Activated naive CD4-positive, alpha-beta T cell treated with anti-CD3 and anti-CD28 coated beads, Interleukin-2, amount 10 ng/mL, durations not matched to agents 5 hours and 36 hours (primary cell): ENCODE results near the gene UAP1L1. TPM values are rescaled to one million over a fixed set of nuclear protein-coding genes. Genes with fewer than 3 reads are reported as not detected.

Experiments used
- total RNA-seq, 2 experiments: library from RNA; stranded (reverse); gene quantifications; one replicate each; pipeline ENCODE4 v1.2.3, GENCODE V29; 2021

UAP1L1 gene, protein sequence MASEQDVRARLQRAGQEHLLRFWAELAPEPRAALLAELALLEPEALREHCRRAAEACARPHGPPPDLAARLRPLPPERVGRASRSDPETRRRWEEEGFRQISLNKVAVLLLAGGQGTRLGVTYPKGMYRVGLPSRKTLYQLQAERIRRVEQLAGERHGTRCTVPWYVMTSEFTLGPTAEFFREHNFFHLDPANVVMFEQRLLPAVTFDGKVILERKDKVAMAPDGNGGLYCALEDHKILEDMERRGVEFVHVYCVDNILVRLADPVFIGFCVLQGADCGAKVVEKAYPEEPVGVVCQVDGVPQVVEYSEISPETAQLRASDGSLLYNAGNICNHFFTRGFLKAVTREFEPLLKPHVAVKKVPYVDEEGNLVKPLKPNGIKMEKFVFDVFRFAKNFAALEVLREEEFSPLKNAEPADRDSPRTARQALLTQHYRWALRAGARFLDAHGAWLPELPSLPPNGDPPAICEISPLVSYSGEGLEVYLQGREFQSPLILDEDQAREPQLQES
- total RNA-seq: 10 to 100 TPM; 38.3 to 40.2 TPM

DNA sequence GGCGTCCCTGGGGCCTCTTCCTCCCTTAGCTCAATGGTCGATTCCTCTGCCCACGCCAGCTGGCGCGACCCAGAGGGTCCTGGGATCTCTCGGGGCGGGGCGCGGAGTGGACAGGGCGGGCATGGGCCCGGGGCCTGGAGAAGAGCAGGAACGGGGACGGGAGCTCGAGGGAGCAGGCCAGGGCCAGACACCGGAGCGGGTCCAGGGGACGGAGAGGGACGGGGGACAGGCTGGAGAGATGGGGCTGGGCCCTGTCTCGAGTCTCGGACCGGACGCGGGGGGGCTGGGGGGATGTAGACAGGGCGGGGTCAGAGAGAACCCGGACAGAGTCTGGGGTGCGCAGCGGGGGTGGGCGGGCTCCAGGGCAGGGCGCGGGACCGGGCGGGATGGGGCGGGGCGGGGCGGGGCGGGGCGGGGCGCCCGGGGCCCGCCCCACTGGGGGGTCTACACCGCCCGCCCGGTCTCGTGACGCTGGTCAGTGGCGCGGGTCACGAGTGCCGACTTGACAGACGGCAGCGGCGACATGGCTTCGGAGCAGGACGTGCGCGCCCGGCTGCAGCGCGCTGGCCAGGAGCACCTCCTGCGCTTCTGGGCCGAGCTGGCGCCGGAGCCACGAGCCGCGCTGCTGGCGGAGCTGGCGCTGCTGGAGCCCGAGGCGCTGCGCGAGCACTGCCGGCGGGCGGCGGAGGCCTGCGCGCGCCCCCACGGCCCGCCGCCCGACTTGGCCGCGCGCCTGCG, at the start of gene UAP1L1:
Gene UAP1L1, plus strand, starts transcription at position 508 of the 738 bp plus-strand sequence. Its CDS starts 16 bp downstream, at position 524.

DNA sequence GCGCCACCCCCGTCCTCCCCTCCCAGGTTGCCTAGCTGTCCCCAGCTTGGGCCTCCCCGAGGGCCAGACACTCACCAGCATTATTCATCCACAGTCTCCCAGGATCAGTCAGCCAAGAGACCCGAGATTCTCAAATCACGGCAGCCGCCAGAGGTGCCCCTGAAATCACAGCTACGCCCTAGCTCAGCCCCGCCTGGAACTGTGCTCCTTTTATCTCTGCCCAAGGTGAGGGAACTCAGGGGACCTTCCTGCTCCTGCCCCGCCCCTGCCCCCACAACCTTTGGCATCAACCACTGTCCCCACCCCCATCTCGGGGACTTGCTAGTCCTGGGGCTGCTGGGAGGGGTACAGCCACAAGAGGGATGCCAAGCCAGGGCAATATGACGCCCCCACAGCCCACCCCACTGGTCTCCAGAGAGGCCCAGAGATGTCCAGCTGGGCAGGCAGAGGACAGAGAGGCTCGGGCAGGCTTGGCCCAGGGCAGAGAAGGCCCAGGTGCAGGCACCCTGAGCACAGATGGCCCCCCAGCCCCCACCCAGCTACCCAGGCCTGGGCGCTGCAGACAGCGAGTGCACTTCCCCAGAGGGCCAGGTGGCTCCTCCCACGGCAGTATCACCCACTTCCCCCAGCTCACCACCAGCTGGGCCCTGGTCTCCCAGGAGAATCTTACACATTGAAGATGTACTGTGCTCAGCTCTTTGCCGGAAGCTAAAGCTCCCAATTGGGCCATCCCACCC, 45.2 kb upstream of the UAP1L1 start, which contains the start of gene FUT7:
Gene FUT7, minus strand, starts transcription at position 185 of the 737 bp plus-strand sequence. Its CDS starts 97 bp downstream, at position 88.

DNA sequence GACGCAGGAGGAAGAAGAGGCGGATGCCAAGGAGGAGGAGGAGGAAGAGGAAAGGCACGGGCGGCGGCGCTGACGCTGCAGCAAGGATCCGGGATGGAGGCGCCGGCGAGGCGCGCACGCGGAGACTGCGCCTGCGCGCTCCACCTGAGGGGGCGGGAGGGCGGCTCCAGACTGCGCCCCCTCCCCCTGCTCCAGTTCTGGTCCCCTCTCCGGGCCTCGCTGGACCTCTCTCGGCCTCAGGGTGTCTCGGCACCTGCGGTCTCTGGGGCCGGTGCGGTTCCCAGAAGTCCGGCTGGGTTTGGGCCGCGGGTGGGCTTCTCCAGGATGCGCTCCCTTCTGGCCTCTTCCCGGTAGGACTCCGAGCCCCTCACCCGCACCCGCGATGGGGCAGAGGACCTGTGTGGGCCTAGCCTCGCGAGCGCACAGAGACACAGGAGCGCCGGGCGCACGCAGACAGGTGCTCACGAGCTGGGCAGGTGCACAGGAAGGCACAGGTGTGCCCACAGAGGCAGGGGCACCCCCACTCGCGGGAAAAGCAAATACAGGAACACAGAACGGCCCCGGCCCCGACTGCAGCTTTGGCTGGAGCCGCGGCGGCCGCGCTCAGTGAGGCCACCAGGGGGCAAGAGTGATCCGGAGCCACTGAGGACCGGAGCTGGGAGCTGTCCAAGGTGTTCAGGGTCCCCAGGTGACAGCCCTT, 31.1 kb upstream of the UAP1L1 start, which contains the start of gene NPDC1:
Gene NPDC1, minus strand, starts transcription at position 90 of the 700 bp plus-strand sequence. CDS start 188 bp downstream, outside the sequence.

DNA sequence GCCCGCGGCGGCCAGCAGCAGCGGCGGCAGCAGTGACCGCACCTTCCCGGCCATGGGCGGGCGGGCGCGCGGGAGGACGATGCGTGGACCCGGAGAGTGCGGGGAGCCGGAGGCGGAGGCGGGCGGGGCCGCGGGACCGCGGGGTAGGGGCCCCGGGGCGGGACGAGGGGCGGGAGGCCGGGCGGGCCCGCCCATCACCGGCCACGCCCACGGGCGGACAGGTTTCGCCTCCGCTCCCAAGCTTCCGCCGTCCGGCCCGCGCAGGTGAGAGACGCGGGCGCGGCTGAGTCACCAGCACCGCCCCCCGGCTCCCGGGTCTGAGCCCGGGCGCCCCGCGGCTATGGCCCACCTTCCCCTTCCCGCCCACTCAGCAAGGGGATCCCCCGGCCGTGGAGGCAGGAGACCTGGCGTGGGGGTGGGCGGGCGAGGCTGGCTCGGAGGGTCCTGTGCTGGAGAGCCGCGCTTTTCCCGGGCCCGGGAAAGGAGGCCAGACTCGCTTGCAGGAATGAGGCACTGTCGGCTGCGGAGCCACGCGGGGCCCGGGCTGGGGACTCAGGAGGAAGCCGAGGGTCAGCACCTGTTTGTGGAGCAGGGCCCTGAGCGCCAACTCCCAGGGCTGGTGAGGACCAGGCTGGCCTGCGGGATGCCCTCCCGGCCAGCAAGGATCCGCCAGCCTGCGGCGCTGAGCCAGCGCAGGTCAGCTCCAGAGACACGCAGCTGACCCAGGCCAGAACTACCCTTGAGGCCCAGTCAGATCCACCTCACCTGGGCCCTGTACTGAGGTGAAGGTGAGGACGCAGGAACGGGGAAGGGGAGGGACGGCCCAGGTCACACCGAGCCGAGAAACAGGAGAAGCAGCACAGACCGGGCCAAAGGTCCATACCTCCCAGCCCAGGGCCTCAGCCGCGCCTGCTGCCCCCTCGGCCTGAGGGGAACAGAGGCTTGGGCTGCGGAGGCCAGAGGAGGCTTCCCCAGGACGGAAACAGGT, 23.1 kb upstream of the UAP1L1 start, which contains the start of gene ENTPD2:
Gene ENTPD2, minus strand, starts transcription at position 118 of the 988 bp plus-strand sequence. Its CDS starts 64 bp downstream, at position 54.

DNA sequence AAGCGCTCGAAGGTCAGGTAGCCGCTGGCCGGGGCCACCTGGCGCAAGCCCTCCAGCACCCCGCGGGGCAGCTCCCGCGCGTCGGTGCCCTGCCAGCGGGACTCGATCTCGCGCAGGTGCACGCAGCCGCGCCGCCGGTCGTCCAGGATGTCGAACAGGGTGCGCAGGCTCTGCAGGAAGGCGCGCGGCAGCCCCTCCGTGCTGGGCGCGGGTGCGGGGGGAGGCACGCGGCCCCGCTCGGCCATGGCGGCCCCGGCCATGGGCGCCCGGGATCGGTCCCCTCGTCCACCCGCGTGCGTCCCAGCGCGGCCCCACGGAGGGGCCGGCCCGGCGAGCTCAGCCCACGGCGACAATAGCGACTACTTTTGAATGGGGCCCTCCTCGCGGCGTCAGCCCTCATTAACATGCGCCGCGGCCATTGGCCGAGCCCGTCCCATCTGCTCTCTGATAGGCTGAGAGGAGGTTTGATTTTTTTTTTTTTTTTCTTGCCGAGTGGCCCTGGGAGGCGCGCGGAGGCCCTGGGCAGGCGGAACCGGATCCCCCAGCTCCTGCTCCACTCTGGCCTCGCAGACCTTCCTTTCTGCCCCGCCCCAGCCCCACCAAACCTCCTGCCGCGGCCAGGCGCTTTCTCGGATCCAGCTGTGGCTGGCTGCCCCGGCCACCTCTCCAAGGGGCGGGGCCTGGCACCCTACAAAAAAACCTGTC, 7.0 kb upstream of the UAP1L1 start, which contains the start of gene SAPCD2:
Gene SAPCD2, minus strand, starts transcription at position 357 of the 705 bp plus-strand sequence. Its CDS starts 97 bp downstream, at position 260.

DNA sequence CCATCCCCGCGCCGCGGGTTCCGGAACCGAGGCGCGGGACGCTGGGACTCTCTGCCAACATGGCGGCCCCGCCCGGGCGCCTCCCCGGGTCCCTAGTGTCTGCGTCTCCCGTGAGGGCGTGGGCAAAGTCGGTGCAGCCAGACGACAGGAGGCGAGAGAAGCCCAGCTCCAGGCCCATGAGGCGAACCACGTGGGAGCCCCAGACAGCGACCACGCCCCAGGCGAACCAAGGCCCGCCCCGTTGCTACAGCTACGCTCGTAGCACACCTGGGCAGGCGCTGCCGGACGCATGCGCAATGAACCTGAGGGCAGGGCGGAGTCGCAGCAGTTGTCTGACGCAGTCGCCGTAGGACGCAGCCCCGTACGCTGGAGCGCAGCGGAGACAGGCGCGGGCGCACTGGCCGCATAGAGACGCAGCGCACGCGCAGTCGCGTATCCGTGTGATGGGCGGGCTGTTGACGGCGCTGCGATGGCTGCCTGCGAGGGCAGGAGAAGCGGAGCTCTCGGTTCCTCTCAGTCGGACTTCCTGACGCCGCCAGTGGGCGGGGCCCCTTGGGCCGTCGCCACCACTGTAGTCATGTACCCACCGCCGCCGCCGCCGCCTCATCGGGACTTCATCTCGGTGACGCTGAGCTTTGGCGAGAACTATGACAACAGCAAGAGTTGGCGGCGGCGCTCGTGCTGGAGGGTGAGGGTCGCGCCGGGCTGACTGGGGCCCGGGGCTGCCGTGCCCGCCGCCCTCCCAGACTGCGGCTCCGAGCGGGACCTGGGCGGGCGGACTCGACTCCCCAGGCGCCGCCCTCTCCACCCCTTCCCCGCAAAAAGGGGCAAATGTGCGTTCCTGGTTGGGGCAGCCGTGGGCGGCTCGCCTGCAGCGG, 9.5 kb downstream of the UAP1L1 start, which contains the start of gene MAN1B1:
Gene MAN1B1, plus strand, starts transcription at position 455 of the 878 bp plus-strand sequence. Its CDS starts 15 bp downstream, at position 470.

DNA sequence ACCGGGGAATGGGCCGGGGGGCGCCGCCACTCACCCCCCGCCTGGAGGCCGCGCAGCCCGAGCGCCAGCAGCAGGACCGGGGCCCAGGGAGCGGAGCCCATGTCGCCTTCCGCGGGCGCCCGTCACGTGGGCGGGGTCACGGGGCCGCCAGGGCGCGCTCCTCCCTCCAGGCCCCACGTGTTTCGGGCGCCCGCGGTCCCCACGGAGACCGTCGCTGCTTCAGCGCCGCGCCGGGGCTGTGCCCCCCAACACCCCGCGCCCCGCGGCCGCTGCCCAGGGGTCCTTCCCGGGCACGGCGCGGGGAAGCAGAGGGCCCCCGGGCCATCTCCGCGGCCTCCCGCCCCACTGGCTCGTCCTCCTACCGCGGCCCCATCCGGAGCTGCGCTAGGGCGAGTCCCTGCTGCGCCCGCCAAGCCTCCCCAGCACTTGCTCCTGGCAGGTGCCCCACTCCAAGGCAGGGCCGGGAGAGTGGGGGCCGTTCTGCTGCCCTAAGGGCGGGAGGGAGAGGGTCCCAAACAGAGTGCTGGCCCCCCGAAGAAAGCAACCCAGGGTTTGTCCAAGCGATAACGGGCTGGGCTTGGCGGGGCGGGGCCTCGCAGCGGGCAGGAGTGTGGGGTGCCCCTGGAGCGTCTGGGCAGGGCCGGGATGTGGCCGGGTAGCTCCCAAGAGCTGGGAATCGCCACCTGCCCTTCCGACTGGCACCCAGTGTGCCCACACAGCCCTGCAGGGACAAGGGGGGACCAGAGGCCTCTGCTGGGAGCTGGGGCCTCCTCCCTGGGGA, 37.5 kb downstream of the UAP1L1 start, which contains the start of gene DPP7:
Gene DPP7, minus strand, starts transcription at position 121 of the 781 bp plus-strand sequence. Its CDS starts 20 bp downstream, at position 101.

Other genes with a start within 250 kb of the UAP1L1 start
- 1 to 10 TPM; 5.6 to 5.9 TPM for gene AJM1, start 235.0 kb upstream of the UAP1L1 start, total RNA-seq
- 10 to 100 TPM; 86.7 to 87.5 TPM for gene PHPT1, start 228.1 kb upstream of the UAP1L1 start, total RNA-seq
- 10 to 100 TPM; 13.4 to 14.6 TPM for gene MAMDC4, start 225.2 kb upstream of the UAP1L1 start, total RNA-seq
- gene EDF1, start 211.2 kb upstream of the UAP1L1 start, total RNA-seq: 100 to 1,000 TPM; 316 to 330 TPM
- gene TRAF2, start 191.0 kb upstream of the UAP1L1 start, total RNA-seq: 10 to 100 TPM; 35.4 to 41.7 TPM
- gene FBXW5, start 132.8 kb upstream of the UAP1L1 start, total RNA-seq: 100 to 1,000 TPM; 104 to 108 TPM
- 1 to 10 TPM in 1 of 2 experiments, under 1 TPM in 1; 0.98 to 1.2 TPM for gene C8G, start 132.3 kb upstream of the UAP1L1 start, total RNA-seq
- 1 to 10 TPM; 2.4 to 2.8 TPM for gene LCN12, start 125.2 kb upstream of the UAP1L1 start, total RNA-seq
- gene PTGDS, start 100.0 kb upstream of the UAP1L1 start, total RNA-seq: 10 to 100 TPM; 13.2 to 17.8 TPM
- under 1 TPM; 0.58 to 0.60 TPM for gene LCNL1, start 94.5 kb upstream of the UAP1L1 start, total RNA-seq
- 10 to 100 TPM; 69.6 to 74.6 TPM for gene PAXX, start 85.1 kb upstream of the UAP1L1 start, total RNA-seq
- 1 to 10 TPM; 4.5 to 4.6 TPM for gene CLIC3, start 80.9 kb upstream of the UAP1L1 start, total RNA-seq
- gene ABCA2, start 49.3 kb upstream of the UAP1L1 start, total RNA-seq: 10 to 100 TPM; 41.1 to 42.6 TPM
- 1 to 10 TPM; 1.7 to 2.4 TPM for gene FUT7, start 45.4 kb upstream of the UAP1L1 start, total RNA-seq
- 10 to 100 TPM; 79.2 to 82.7 TPM for gene NPDC1, start 31.3 kb upstream of the UAP1L1 start, total RNA-seq
- gene ENTPD2, start 23.5 kb upstream of the UAP1L1 start, total RNA-seq: under 1 TPM; 0.25 to 0.36 TPM
- gene SAPCD2, start 7.0 kb upstream of the UAP1L1 start, total RNA-seq: 10 to 100 TPM; 24.5 to 25.2 TPM
- gene MAN1B1, start 9.5 kb downstream of the UAP1L1 start, total RNA-seq: 10 to 100 TPM; 56.7 to 57.8 TPM
- 100 to 1,000 TPM; 276 to 289 TPM for gene DPP7, start 37.2 kb downstream of the UAP1L1 start, total RNA-seq
- gene GRIN1, start 61.6 kb downstream of the UAP1L1 start, total RNA-seq: not detected
- not detected for gene LRRC26, start 92.5 kb downstream of the UAP1L1 start, total RNA-seq
- gene TMEM210, start 94.5 kb downstream of the UAP1L1 start, total RNA-seq: not detected
- gene ANAPC2, start 111.0 kb downstream of the UAP1L1 start, total RNA-seq: 10 to 100 TPM; 62.9 to 65.5 TPM
- 10 to 100 TPM; 67.9 to 68.4 TPM for gene SSNA1, start 111.2 kb downstream of the UAP1L1 start, total RNA-seq
- gene TPRN, start 123.2 kb downstream of the UAP1L1 start, total RNA-seq: 1 to 10 TPM; 9.2 to 9.7 TPM
- 10 to 100 TPM; 27.6 to 29.7 TPM for gene TMEM203, start 128.1 kb downstream of the UAP1L1 start, total RNA-seq
- gene NDOR1, start 128.2 kb downstream of the UAP1L1 start, total RNA-seq: 10 to 100 TPM; 25.2 to 30.8 TPM
- 1 to 10 TPM; 5.0 TPM for gene RNF208, start 144.7 kb downstream of the UAP1L1 start, total RNA-seq
- under 1 TPM; 0.36 to 0.40 TPM for gene CYSRT1, start 147.7 kb downstream of the UAP1L1 start, total RNA-seq
- not detected for gene RNF224, start 150.0 kb downstream of the UAP1L1 start, total RNA-seq
- not detected for gene SLC34A3, start 153.4 kb downstream of the UAP1L1 start, total RNA-seq
- 100 to 1,000 TPM; 242 to 246 TPM for gene TUBB4B, start 163.8 kb downstream of the UAP1L1 start, total RNA-seq
- gene STPG3, start 173.8 kb downstream of the UAP1L1 start, total RNA-seq: not detected
- gene NELFB, start 177.8 kb downstream of the UAP1L1 start, total RNA-seq: 10 to 100 TPM; 52.9 to 54.9 TPM
- gene TOR4A, start 200.2 kb downstream of the UAP1L1 start, total RNA-seq: 1 to 10 TPM; 8.6 to 8.8 TPM
- gene NRARP, start 224.8 kb downstream of the UAP1L1 start, total RNA-seq: 1 to 10 TPM in 1 of 2 experiments, under 1 TPM in 1; 0.86 to 1.1 TPM